NCI-H345 (cell line): Measurements from ENCODE around the gene ARHGEF16.

Experiments
- DNase-seq: peaks from one replicate; lab custom pipeline; 2025; lab: John Stamatoyannopoulos, UW

Gene ARHGEF16

DNA sequence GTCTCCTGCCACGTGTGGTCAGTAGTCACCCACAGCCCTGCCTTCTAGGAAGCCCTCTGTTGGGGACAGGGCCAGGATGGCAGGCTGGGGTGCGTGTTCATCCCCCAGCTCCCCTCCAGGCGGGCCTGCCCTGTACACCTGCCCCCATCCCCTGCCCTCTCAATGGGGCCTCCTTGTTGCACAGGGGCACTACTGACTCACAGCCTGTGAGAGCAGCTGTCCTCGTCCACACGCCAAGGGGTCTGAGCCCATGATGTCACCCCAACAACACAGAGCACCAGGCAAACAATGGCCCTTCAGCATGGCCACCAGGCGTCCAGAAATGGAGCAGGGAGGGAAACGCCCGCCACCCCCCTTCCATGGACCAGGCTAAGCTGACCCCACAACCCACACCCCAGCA, 64.3 kb downstream of the ARHGEF16 start:
- DNase-seq = no peak

DNA sequence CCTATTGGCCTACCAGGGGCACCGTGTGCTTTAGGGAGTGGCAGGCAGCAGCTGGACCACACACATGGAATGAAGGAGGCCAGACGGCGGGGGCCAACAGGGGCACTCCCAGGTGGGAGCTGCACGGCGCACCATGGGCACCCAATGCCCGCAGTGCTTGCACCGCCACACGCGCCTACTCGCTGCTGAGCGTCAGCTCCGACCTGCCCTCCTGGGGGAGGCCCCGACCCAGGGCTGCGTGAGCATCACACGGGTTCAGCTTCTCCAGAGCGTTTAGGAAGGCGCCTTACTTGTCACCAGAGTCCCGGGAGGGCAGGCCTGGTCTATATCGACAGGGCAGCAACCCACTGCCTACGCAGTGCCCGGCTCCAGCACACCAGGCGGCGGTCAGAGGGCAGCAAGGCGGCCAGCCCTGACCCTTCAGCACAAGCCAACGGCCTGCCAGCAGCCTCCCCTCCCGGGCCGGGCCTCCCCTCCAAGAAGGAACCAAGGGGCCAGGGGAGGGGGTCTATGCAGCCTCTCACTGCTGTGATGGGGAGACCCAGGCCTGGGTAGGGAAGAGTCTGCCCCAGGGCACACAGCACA, 64.9 kb downstream of the ARHGEF16 start:
- no peak for DNase-seq

DNA sequence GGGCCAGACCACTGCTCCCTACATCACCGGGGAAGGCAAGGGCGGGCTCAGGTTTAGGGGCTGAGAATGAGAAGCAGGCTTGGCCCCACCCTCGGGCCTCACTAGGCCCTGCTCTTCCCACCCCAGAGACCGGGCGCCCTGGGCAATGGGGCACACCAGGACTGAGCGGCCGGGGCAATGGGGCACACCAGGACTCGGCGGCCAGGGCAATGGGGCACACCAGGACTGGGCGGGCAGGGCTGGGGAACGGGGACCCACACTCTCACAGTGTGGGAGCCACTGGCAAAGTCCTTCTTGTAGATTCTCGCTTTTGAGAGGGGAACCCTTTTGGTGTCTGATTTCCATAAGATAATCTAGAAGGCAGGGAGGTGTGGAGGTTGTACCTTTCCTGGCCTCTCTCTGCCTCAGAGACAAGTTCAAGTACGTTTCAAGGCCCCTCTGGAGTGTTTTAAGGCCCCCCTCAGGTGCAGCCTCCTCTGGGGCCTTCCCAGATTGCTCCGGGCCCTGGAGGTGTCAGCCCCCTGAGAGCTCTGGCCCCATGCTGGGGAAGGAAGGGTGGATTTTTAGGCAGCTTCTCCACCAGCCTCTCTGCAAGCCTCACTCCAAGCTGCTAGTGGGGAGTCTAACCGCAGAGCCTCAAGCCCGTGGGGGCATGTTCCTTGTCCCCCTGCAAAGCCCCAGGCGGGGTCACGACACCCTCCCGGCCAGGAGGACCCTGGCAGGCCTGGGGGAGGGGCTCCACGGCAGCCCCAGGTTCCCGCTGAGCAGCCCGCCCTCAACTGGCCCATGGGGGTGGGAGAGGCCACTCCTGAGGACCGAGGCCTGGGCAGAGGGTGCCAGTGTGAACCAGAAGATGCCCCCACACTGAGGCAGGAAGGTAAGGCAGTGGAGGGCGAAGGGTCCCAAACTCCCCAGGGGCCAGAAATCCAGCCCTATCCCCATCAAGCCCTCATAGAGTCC, 66.2 kb downstream of the ARHGEF16 start:
- no peak for DNase-seq

DNA sequence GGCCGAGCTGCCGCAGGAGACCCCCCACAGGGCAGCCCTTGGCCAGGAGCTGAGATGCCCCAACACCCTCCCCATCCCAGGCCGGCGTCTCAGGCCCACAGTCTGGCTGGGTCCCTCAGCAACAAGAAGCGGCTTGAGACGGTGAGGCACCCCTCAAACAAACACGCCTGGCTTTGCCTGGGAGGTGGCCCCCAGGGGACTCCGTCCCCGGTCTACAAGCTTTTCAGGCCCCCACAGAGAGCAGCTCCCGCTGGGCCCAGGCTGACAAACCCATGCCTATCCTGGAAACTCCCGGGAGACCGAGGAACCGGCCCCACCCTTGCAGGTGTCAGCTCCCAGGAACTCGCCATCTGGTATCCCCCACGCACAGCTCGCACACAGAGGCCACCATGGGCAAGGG, 67.0 kb downstream of the ARHGEF16 start:
- no peak for DNase-seq

DNA sequence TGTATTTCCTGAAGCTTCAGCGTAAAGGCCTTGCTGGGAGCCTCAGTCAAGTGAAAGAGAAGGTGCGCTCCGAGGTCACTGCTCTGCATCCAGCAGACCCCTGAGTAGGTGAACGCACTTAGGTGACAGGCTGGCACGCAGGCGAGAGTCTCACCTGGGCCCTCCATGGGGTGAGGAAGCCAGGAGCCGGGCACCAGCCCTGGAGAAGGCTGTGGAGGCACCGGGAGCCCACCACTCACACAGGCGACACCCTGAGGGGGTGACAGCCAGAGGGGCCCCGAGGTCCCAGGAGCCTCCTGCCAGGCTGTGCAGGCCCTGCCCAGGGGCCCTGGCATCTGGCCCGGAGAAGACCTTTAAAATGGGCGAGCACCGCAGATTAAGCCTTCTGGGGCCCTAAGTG, 67.6 kb downstream of the ARHGEF16 start:
- DNase-seq = no peak

DNA sequence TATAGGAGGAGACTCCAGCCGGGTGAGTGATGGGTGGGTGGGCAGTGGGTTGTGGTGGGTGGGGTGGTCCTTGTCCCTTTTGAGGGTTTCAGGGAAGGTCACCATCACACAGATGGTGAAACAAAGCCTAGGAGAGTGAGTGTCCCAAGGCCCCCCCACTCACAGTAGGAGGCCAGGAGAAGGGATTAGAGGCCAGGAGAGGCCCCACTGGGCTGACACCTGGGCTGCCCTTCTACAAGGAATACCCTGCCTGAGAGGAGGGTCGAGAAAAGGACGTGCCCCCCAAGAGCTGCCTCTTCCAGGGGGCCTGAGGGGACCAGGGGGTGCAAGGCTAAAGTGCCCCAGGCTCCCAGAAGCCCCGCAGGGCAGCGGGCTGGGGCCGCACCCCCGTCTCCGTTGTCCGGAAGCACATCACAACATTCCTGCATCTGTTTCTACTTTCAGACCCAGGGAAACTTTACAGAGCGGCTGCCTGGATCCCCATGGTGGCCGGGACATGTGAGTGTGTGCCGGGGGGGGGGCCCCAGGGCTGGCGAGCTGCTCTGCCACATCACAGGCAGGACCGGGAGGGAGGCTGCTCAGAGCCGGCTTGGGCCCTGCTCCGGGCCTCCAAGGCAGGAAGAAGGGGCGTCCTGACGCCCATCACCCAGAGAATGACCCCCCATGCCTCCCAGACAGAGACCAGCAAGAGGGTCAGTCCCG, 68.2 kb downstream of the ARHGEF16 start:
- DNase-seq = no peak

DNA sequence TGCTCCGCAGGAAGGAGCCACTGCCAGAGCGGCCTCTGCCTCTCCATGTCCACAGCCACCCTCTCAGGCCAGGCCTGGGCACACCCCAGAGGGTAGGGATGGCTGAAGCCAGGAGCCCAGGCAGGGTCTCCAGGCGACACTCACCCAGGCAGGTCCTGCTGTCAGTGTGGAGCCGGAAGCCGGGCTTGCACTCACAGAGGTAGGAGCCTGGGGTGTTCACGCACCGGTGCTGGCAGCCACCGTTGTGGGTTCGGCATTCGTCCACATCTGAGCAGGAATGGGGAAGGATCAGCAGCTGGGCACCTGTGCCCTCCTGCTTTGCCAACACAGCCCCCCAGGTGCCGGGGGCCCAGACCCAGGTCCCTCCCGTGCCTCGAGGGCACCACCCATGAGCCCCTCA, 69.5 kb downstream of the ARHGEF16 start:
- no peak for DNase-seq

DNA sequence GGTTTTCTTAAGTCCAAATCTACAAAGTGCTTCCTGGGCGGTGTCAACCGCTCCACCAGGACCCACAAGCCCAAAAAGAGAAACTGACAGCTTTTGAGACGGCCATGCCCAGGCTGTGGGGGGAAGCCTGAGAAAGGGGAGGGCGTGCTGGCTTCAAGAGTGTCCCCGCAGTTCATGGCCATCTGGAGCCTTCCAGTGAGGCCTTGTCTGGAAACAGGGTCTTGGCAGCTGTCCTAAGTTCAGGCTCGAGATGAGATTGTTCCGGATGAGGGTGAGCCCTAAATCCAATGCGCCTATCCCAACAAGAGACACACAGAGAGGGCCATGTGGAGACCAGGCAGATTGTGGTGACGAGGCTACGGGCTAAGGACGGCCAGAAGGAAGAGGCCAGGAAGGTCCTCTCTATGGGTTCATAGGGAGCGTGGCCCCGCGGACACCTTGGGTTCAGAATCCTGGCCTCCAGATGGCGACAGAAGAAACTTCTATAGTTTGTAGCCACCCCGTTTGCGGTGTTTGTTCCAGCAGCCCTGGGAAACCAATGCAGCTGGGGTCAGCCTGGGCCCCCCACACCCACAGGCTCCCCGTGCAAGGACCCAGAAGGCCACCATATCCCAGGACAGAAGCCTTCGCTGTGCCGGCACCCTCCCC, 70.2 kb downstream of the ARHGEF16 start:
- no peak for DNase-seq

DNA sequence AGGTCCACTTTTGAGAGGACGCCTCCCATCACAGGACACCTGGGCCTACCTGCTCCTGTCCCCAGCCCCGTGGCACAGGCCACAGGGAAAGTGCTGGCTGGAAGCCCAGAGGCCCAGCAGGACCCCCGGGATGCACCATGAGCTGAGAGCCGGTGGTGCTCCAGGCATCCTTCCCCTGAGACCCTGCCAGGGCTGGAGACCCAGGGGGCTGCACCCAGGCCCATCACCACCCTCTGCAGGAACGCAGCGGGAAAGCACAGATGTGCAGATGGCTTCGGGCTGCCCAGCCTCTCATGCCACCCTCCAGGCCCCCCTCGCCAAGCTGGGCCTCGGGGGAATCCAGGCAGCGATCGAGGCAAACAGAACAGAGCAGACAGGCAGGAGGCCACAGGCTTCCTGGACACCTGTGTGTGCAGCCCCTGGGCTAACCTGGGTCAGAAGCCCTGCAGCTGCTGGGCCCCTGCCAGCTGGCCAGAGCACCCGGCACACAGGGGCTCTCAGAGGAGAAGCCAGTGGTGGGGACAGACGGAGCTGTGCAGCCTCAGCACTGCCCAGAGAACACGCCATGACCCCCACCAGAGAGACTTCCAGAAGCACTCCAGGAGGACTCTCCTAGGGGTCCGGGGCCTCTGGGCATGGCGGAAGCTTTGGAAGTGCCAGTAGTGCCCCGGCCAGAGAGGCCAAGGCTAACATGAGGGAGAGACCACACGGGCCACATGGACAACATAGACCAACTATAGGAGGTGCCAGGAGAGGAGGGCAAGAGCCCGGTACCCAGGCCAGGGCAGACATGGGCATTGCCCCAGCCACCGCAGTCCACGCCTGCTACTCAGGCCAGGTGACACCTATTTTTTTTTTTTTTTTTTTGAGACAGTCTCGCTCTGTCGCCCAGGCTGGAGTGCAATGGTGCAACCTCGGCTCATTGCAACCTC, 71.4 kb downstream of the ARHGEF16 start:
- peak; percentile 61 for DNase-seq

DNA sequence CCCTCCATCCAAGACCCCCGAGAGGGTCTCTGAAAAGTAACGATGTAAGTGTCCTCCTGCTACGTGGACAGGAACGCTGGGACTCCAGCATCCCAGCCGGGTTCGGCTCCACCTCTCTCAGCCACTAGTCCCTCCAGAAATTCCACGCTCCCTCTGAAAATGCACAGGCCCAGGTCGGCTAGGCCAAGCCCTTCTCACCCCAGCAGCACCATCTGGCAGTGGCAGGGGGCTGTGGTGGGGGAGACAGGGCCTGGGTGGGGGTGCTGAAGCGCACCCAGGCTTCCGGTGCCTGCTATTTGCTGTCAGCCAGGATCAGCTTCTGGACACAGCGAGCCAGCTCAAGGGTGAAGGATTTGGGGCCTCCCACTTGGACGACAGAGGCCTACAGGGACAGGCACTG, 73.3 kb downstream of the ARHGEF16 start:
- DNase-seq = no peak

DNA sequence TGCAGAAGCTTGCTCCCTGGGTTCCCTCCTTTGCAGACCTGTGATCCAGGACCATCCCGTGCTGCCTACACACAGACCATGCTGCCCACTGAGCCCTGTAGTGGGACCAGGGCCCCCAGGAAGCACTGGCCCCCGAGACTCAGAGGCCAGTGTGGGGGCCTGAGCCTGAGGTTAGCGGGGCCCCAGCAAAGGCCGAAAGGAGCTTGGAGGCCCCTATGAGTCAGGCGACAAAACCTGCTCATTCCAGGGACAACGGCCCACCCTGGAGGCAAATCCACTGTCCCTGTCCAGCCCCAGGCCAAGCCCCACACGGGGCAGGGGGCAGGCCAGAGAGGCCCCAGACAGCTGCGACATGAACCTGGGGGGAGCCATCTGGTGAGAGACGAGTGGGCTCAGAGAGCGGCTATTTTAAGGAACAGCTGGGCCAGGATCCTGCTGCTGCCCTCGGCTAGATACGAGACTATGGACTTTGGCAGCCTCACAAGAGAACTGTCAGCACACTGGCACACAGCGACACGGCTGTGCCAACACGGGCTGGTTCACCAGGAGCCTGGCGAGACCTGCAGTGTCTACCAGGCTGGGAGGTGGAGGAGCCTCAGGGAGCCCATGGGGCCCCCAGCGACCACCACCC, 74.7 kb downstream of the ARHGEF16 start:
- DNase-seq = no peak

DNA sequence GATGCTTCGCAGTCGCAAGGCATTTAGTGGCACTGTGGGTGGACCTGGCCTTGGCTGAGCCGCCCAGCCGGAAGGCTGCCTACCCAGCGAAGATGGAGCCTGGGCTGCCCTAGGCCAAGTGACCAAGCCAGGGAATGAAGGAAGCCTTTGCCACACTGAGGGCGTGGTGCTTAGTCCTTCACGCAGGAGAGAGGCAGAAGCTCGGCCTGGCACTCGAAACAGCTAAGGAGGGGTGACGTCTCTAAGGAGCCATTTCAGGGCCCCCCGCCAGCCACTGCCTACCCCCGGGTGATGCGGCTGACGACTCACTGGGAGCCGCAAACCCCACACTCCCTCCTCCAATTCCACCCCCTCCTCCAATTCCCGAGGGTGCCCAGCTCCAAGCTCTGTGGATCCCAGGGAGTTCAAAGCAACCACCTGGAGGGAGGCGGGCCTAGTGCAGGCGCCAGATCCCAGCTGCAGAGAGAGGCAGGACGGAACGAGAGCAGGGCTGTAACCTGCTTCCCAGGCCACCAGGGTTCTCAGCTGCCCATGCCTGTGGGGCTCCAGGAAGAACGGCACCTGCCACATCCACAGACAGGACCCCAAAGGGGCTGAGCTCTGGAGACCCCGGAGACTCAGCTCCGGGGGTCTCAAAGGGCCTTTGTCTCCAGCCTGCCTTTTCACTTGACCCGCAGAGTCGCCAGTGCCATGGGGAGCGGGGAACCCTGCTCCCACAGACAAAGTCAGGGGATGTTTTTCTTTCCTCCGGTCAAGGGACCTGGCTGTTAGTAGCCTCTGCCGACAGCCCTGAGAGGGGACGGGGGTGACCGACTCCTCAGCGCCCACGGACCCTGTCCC, 75.8 kb downstream of the ARHGEF16 start:
- DNase-seq = peak; percentile 75
